Osteocyte (in vitro differentiated cells): ENCODE data around the gene SCN1B. TPM values are rescaled to one million over a fixed set of nuclear protein-coding genes. Genes with fewer than 3 reads are reported as not detected.
"Not testable (repeated sequence)": the region's sequence is repeated elsewhere in the genome, so short reads cannot be mapped to it uniquely, and the experiment has no call there.

Experiments used
- DNase-seq: peaks from one replicate; pipeline ENCODE4 v3.0.0; 2021; ENCODE audit warnings: mixed read lengths; ENCODE audit not compliant: unreplicated experiment; ENCODE audit errors: extremely low spot score
- H3K27ac Mint-ChIP-seq: one replicate; pipeline ENCODE4 v1.8.0; 2021; ENCODE audit warnings: mild to moderate bottlenecking, mixed read lengths; ENCODE audit not compliant: unreplicated experiment
- H3K27me3 Mint-ChIP-seq: one replicate; pipeline ENCODE4 v1.8.0; 2021; ENCODE audit warnings: mixed read lengths; ENCODE audit not compliant: unreplicated experiment
- H3K36me3 Mint-ChIP-seq: one replicate; pipeline ENCODE4 v1.8.0; 2021; ENCODE audit warnings: mixed read lengths; ENCODE audit not compliant: unreplicated experiment
- H3K4me1 Mint-ChIP-seq: one replicate; pipeline ENCODE4 v1.8.0; 2021; ENCODE audit warnings: mixed read lengths; ENCODE audit not compliant: unreplicated experiment
- H3K4me3 Mint-ChIP-seq: one replicate; pipeline ENCODE4 v1.8.0; 2021; ENCODE audit warnings: mild to moderate bottlenecking, moderate library complexity, mixed read lengths; ENCODE audit not compliant: unreplicated experiment
- H3K9me3 Mint-ChIP-seq: one replicate; pipeline ENCODE4 v1.8.0; 2021; ENCODE audit warnings: mixed read lengths; ENCODE audit not compliant: unreplicated experiment
- total RNA-seq: library from RNA; stranded (reverse); gene quantifications from 2 replicates; pipeline ENCODE4 v1.2.1, GENCODE V29; 2021
- TF ChIP-seq, protein P1 (sequence below): fragments of 200-600 bp; sonication (generic); IDR thresholded peaks from 2 replicates; pipeline ENCODE4 v1.5.0; 2021; ENCODE audit warnings: antibody characterized with exemption, mild to moderate bottlenecking, moderate library complexity

Gene SCN1B
- total RNA-seq, 1 donor from 2014 or later = 7.3 TPM

DNA sequence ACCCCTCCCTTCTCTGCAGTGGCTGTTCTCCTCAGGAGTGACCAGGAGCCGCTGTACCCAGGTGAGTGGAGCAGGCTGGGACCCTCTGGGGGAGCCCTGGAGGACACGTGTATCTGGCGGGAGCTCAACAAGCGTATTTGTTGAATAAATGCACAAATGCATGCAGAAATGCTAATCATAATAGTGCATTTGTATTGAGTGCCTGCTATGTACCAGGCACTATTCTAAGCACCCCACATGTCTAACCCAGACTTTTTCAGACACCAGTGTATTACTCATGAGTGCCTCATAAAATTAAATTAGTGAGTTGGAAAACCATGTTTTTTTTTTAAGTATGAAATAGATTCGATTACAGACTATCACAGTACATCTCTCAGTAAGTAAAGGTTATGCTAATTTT is 19.2 kb downstream of the SCN1B start:
- no peaks in the 10 kb centered on the region for H3K4me1 Mint-ChIP-seq
- no peak overlapping the region for H3K4me3 Mint-ChIP-seq
- H3K9me3 Mint-ChIP-seq = no peaks in the 10 kb centered on the region
- no peaks in the 10 kb centered on the region for H3K36me3 Mint-ChIP-seq
- TF ChIP-seq, protein P1, sequence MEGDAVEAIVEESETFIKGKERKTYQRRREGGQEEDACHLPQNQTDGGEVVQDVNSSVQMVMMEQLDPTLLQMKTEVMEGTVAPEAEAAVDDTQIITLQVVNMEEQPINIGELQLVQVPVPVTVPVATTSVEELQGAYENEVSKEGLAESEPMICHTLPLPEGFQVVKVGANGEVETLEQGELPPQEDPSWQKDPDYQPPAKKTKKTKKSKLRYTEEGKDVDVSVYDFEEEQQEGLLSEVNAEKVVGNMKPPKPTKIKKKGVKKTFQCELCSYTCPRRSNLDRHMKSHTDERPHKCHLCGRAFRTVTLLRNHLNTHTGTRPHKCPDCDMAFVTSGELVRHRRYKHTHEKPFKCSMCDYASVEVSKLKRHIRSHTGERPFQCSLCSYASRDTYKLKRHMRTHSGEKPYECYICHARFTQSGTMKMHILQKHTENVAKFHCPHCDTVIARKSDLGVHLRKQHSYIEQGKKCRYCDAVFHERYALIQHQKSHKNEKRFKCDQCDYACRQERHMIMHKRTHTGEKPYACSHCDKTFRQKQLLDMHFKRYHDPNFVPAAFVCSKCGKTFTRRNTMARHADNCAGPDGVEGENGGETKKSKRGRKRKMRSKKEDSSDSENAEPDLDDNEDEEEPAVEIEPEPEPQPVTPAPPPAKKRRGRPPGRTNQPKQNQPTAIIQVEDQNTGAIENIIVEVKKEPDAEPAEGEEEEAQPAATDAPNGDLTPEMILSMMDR = no peak
- H3K27me3 Mint-ChIP-seq = peaks cover 9% of the 10 kb centered on the region
- H3K27ac Mint-ChIP-seq = no peak overlapping the region
- DNase-seq = no peak

DNA sequence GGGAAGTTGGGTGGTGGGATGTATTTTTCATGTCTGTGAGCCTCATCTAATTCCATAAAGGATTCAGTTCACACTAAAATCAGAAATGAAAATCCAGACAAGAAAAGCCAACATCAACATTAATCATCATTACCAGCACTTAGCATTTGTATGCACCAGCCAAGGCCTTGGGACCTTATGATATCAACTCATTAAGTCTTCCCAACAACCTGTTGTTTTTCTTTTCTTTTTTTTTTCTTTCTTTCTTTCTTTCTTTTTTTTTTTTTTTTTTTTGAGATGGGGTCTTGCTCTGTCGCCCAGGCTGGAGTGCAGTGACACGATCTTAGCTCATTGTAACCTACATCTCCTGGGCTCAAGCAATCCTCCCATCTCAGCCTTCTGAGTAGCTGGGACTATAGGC is 20.4 kb downstream of the SCN1B start:
- H3K36me3 Mint-ChIP-seq, H3K27ac Mint-ChIP-seq, H3K4me3 Mint-ChIP-seq, H3K9me3 Mint-ChIP-seq, DNase-seq, H3K4me1 Mint-ChIP-seq: not testable (repeated sequence)
- H3K27me3 Mint-ChIP-seq = peaks cover 16% of the 10 kb centered on the region

DNA sequence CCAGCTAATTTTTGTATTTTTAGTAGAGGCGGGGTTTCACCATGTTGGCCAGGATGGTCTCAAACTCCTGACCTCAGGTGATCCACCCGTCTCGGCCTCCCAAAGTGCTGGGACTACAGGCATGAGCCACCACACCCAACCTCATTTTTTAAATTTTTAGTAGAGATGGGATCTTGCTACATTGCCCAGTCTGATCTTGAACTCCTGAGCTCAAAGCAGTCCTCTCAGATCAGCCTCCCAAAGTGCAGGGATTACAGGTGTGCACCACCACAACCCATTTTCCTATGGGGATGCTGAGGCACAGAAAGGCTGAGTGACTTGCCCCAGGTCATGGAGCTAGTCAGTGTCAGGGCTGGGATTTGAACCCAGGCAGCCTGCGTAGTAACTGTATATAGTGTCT is 21.0 kb downstream of the SCN1B start:
- not testable (repeated sequence) for DNase-seq, H3K27ac Mint-ChIP-seq, H3K9me3 Mint-ChIP-seq, H3K4me1 Mint-ChIP-seq, H3K36me3 Mint-ChIP-seq, H3K4me3 Mint-ChIP-seq
- peaks cover 22% of the 10 kb centered on the region for H3K27me3 Mint-ChIP-seq

DNA sequence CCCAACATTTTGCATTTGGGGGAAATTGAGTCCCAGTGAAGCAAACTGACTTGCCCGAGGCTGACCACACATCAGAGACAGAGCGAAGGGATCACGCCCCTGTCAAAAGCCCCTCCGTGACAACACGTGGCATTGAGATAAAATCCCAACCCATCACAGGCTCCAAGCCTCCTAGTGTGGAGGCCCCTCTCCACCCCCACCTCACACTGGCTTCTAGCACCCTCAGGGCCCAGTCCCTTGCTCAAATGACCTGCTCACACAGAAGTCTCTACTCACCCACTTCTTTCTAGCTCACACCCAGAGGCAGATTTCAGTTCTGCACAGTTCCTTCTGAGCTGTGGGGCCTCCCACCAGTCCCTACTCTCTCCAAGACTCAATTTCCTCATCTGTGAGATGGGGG is 21.5 kb downstream of the SCN1B start:
- Mint-ChIP-seq H3K27me3 (peaks cover 27% of the 10 kb centered on the region), H3K4me3 (no peak overlapping the region), H3K36me3 (no peaks in the 10 kb centered on the region), H3K9me3 (no peaks in the 10 kb centered on the region), H3K27ac (no peak overlapping the region), H3K4me1 (no peaks in the 10 kb centered on the region)
- TF ChIP-seq, protein P1 = no peak
- no peak for DNase-seq

DNA sequence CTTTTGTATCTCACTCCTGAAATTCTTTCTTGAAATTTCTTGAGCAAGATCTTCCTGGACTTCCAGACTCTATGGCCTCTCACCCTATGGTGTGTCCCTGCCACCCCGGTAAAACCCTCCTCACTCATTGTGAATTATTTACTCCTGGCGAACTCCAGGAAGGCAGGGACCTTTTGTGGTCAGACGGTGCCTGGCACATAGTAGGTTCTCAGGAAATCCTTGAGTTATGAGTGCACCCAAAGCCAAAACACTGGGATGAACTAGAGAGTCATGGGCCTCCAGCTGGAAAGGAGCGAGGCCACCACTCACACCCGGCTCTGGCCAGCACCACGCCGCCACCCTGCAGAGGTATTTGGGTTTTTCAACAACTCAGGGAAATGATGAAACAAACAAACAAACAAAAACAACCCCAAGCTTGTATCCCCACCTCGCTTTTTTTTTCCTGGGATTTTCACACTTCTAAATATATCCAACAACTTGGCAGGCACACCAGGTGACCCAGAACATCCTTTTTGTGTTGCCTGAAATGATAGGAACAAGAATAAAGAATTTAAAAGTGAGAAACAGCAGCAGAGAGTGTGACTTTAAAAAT is 22.4 kb downstream of the SCN1B start:
- Mint-ChIP-seq H3K27me3 (peaks cover 29% of the 10 kb centered on the region), H3K4me3 (no peak overlapping the region), H3K9me3 (no peaks in the 10 kb centered on the region), H3K36me3 (no peaks in the 10 kb centered on the region), H3K4me1 (no peaks in the 10 kb centered on the region), H3K27ac (no peak overlapping the region)
- DNase-seq = no peak
- TF ChIP-seq, protein P1 = no peak

DNA sequence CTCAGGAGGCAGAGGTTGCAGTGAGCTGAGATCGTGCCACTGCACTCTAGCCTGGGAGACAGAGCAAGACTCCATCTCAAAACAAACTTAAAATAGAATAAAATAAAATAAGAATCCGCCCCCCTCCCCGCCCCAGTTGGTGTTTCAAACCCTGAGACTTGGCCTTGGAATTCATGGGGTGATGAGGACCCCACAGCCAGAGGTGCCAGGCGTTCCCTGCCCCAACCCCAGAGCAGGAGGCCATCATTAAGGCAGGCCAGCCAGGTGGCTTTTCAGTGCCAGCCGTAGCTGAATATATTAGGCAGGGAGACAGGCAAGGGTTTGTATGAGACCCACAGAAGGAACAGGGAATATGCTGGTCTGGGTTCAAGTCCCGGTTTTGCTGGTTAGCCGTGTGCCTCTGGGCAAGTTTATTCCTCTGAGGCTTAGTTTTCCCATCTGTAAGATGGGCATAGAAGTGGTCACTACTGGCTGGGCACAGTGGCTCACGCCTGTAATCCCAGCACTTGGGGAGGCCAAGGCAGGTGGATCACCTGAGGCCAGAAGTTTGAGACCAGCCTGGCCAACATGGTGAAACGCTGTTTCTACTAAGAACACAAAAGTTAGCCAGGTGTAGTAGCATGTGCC is 23.5 kb downstream of the SCN1B start:
- Mint-ChIP-seq H3K4me1 (no peaks in the 10 kb centered on the region), H3K9me3 (no peaks in the 10 kb centered on the region), H3K27ac (no peak overlapping the region), H3K4me3 (no peak overlapping the region), H3K27me3 (peaks cover 27% of the 10 kb centered on the region), H3K36me3 (no peaks in the 10 kb centered on the region)
- no peak for DNase-seq
- TF ChIP-seq, protein P1 = no peak
